GM21737 (cell line): ENCODE data around the gene SAMD4B.
"Not testable (repeated sequence)": the region's sequence is repeated elsewhere in the genome, so short reads cannot be mapped to it uniquely, and the experiment has no call there.

ENCODE experiments used
- ATAC-seq: cut with Tn5 transposase; IDR thresholded peaks from one replicate; pipeline ENCODE4 v1.9.1; 2021; ENCODE audit warnings: mild to moderate bottlenecking, moderate library complexity; ENCODE audit not compliant: unreplicated experiment

The SAMD4B gene

DNA sequence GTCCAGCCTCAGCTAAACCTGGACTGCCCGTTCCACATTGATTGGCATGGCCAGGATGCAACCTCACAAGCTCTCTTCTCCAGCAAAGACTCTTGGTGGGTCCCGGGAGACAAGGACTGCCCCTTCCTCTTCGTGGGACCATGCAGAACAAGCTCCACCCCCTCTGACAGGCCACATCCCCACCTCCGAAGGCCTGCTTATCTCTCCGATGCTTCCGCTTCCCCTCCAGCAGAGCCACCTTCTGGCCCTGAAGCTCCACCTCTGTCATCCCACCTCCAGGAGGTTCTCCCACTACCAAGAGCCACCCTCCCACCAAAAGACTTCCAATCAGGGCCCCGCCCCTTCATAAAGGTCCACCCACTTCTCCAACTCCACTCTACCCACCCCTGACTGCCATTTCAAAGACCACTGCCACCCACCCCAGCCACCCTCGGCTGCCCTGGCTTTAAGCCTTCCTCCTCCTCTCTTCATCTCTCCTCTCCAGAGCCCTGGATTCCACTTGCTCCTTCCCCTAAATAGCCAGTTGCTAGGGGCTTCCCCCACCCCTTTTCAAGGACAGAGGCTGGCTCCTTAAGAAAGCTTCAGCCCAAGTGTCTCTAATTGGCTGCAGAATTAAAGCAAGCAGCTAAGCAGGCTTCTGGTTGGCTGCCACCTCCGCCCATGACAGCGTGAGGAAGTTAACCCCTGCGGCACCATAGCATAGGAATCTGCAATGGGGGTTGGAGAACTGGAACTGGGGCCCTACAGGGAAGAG lies 31.5 kb upstream of the SAMD4B start:
- no peak for ATAC-seq

DNA sequence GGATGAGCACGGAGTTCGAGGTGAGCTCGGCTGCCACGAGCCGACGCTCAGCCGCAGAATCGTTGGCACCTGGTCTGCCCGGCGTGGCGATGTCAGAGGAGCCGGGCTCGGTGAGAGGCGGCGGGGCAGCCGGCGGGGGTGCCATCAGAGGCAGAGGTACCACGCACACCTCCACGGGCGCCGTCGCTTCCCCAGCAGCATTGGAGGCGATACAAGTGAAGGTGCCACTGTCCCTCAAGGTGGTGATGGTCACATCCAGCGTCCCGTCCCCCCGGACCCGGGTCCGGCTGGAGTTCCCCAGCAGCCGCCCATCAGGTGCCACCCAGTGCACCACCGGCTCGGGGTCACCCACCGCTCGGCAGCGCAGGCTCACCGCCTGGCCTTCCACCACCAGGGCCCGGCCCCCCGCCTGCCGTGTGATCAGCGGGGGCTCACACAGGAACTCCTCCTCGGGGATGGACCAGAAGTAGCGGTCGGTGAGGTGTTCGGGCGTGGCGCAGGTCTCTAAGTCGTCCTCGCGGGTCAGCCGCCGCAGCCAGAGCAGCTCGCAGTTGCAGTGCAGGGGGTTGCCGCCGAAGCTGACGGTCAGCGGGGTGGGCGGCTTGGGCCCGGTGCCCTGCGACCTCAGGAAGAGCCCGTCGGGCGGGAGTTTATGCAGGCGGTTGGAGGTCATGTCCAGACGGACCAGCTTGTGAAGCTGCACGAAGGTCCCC lies 28.0 kb upstream of the SAMD4B start:
- no peak for ATAC-seq

DNA sequence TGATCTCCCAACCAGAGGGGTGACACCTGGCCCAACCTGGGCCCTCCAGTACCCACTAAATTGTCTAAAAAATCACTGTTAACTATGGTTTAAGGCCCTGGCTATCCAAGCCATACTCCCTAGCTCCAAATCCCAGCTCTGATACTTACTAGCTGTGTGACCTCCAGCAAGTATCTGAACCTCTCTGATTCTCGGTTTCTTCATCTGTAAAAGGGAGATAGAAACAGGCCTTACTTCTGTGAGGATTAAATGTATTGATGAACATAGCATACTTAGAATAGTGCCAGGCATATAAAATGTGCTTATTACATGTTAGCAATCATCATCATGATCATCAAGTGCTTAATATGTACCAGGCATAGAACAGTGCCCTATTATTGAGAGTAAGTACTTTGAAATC lies 26.3 kb upstream of the SAMD4B start:
- no peak for ATAC-seq

DNA sequence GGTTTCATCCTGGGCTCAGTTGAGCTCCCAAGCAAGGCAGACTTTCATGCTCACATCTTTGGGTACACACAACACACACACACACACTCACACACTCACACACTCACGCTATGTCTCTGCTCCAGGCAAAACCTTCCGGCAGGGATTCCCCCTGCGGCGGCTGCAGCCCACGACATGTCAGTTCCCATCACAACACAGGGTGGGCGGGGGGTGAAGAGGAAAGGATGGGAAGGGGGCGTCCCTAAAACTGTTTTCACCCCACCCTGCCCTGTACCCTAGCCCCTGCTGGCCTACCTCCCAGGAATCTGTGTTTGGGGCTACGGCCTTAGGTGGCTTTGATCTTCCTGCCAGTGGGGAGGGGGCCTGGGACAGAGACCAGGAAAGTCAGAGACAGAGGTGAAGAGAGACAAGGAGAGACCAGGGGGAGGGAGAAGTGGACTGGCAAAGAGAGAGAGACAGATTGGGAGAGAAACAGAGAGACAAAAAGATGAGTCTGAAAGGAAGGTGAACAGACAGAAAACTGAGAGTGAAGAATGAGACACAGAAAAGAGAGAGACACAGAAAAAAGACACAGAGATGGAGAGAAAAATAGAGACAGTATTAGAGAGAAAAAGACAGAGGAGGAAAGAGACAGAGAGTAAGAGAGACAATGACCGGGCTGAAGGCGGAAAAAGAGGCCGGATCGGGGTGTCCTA lies 25.4 kb upstream of the SAMD4B start:
- no peak for ATAC-seq

DNA sequence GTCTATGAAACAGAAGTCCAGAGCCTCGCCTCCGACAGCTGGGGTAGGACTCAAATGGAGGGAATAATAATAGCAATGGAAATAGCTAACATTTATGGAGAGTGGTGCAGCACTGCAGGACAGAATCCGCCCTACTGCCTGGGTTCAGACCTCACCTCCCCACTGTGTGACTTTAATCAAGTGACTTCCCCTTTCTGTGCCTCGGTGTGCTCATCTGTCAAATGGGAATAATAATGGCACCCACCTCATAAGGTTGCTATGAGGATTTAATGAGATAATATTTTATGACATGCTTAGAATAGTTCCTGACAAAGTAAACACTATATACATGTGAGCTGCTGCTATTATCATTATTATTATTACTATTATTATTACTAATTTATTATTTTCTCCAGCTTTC lies 24.7 kb upstream of the SAMD4B start:
- ATAC-seq: no peak

DNA sequence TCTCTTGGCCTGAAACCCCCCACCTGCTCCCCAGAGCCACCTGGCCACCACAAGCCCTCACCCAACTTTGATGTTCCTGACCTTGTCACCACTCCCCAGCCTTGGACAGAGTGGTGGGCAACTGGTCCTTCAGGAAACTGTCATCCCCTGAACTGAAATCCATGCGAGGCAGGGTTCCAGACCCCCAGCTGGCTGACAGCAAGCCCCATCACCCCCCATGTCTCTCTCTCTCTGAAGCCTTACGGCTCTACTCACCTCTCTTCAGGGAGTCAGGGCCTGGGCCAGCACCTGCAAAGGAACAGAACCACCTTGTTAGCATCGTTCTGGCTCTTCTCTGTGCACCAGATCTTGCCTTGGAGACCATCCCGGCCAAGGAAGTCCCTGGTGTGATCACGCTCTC lies 24.1 kb upstream of the SAMD4B start:
- no peak for ATAC-seq

DNA sequence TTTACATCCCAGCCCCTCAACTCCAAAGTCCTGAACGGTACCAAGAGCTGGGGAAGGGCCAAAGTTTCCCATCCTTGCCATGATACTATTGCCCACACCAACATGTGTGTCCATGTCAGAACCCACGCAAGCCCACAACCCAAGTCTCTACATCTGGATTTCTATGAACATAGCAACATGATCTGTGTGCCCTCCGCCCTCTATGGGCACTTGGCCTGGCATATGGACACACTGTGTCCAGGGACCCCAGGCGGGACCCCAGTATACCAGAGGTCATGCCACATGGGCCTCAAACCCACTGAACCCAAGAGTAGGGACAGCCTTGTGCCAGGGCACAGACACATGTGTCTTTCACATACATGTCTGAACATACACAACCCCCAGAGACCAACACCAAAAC lies 23.5 kb upstream of the SAMD4B start:
- ATAC-seq: no peak

DNA sequence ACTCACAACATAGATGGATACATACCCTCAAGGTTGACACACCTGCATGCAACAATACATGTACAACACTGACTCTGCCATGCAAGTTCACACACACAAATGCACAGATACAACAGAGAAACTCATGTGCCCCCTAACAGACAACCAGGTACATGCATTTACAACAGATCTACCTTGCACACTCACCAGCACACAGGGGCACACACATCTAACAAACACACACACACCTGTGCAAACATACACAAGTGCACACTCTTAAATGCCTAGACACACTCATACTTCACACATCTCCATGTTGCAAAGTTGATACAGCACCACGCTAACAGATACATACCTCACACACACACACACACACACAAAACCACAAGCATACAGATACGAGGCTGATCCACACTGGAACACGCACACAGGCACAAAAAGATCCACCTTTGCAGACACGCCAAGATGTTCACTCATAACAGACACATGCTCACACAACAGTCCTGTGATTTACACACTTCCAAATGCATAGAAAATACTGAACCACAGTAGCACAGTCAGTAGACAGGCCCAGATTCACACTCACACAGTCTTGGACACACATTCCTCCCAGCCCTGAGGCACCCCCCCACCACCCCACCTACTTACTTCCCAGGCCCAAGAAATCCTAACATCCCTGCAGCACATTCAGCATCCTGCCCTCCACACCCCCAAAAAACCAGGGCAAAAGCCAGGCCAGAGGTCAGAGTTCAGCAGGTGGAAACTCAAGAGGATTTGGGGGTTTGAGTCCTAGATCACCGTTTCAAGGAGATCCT lies 22.9 kb upstream of the SAMD4B start:
- ATAC-seq: no peak

DNA sequence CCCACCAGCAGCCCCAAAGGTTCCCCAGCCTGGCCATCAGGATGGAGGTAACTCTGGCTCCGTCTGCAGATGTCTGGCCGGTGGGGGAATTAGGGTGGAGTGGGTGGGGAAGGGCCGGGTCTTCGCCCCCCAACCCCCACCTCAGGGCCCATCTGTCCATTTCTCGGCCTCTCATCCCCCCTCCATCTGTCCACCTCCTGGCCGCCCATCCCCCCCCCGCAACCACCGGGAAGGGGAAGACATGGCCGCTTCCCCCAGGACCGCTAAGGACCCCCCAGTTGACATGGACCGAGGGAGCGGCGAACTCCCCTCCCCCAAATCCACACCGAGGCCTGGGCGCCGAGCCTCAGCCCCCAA lies 22.4 kb upstream of the SAMD4B start:
- ATAC-seq: no peak

DNA sequence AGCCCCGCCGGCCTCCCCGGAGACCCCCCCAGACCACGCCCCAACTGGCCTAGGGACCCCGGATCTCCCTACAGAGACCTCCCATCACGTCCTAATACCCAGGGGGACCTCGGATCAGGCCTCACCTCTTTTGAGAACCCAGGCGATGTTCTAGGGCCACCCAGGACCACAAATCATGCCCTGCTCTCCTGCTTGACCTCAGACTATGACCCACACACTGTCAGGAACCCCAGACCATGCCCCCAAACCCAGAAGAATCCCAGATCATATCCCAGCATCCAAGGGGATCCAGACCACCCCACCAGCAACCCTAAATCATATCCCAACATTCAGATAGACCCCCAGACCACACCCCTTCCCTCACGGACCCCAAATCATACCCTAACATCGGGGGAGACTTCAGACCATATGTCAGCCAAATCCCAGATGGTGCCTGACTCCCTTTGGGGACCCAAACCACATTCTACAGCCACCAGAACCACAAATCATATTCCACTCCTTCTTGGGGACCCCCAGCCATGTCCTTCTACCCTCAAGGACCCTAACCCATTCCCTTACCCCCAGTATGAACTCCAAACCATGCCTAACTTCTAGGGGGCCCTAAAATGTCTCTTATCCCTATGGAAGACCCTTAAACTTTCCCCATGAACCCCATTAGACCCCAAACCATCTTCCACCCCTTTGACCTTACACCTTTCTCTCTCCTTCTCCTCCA lies 20.9 kb upstream of the SAMD4B start:
- ATAC-seq: no peak

DNA sequence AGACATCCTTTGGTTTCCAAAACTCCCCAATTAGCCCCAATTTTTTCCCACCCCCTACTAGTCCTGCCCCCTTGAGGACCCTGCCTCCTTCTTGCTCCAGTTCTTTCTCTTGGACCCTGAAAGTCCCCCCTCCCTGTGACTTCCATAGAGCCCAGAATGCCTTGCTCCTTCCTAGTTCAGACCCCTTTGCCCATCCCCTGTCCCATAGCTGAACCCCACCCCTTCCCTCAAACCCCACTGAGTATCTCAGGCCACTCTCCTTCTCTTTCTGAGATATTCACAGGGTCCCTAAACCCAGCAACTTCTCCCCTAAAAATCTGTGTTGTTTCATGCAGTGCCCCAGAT lies 20.4 kb upstream of the SAMD4B start:
- ATAC-seq: no peak

DNA sequence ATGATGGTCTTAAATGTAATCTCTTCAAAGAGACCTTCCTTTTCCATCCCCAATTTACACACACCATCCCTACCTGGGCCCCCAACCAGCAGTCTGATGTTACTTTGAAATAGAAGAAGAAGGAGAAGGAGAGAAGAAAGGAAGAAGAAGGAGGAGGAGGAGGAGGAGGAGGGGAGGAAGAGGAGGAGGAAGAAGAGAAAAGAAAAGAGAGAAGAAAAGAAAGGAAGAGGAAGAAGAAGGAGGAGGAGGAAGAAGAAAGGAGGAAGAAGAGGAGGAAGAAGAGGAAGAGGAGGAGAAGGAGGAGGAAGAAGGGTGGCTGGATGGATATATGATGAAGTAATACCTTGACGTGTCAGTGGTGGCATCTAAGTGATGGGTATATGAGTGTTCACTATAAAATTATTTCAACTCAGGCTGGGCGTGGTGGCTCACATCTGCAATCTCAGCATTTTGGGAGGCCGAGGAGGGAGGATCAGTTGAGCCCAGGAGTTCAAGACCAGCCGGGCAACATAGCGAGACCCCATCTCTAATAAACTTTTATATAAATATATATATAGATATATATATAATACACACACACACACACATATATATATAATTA lies 17.9 kb upstream of the SAMD4B start:
- no peak for ATAC-seq

DNA sequence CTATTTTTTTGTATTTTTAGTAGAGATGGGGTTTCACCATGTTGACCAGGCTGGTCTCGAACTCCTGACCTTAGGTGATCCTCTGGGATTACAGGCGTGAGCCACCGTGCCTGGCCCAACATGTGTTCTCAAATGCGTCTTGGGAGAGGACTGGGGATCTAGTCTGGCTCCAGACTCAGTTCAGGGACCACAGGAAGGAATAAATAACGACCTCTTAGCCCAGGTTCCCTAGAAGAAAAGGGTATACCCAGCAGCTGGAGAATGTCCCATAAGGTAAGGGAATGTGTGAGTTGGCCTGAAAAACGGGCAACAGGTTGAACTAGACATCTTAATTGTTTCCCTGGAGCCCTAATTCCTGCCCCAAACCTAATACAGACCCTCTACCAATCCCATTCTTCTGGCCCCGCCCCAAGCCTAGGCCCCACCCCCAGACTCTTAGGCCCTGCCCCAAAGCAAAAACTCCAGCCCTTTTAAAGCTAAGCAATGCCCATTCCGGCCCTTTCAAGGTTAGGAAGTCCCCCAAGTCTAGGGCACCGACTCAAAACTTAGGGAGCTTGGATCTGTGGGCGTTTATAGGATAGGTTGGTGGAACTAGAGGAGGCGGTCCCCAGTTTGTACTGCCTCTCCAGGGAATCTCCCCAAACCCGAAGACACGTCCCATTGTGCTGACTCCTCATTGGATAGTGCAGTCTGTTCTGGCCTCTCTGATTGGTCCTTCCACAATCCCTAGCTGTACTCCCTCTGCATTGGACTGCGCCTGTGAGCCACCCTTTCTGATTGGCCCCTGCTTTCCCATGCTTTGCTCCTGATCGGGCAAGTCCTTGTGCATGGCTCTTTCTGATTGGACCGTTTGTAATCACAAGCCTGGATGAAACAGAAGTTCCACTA lies 16.2 kb upstream of the SAMD4B start:
- no peak for ATAC-seq

DNA sequence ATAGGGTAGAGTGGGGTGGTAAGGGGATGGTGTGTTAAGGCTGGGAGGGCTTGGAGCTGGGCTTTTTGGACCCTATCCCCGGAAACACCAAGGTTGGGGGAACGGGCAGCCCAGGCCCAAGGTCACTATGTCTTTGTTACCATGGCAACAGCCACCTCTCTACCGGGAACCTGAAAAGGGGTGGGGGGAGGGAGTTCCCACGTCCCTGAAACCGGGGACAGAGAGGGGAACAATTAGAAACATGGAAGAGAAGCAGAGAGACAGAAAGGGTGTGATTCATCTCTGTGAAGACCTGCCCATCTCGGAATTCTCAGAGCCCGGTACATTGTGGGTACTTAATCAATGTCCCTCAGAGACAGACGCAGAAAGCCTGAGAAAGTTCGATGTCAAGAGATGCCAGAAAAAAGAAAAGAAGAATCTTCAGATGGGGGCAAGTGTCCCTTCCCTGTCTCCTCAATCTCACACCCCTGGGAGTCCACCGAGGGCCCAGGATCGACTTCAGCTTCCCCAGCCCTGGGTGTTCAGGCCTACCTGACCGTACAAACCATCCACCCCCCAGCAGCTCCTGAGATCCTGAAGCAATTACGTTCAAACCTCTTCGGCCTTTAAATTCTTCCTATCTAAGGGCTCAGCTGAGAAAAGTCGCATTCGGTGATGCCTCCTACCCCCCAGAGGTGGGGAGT lies 14.7 kb upstream of the SAMD4B start:
- ATAC-seq: no peak

DNA sequence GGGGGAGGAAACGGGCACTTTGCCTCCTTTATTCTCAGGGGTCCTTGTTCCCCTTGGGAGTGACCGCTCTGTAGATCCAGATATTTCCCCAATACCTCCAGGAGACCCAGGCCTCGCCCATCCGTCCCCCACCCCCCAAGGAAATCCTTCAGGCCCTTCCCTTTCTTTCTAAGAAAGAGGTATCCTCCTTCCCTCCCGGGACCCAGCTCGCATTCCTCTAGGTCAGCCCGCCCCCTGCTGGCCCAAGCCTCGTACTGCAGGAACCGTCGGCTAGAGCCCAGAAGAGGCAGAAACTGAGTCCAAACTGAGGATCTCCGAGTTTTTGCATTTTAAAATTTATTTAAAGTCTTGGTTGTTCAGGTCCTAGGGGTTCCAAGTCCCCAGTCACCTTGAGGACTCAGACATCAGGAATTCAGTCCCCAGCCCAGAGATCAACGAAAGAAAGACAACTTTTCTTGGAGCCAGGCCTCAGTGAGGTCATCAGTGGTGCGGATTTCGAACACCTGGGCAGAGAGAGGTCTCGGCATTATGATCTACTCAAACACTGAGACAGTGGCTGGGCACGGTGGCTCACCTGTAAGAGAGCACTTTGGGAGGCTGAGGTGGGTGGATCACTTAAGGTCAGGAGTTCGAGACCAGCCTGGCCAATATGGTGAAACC lies 14.0 kb upstream of the SAMD4B start:
- ATAC-seq: no peak

DNA sequence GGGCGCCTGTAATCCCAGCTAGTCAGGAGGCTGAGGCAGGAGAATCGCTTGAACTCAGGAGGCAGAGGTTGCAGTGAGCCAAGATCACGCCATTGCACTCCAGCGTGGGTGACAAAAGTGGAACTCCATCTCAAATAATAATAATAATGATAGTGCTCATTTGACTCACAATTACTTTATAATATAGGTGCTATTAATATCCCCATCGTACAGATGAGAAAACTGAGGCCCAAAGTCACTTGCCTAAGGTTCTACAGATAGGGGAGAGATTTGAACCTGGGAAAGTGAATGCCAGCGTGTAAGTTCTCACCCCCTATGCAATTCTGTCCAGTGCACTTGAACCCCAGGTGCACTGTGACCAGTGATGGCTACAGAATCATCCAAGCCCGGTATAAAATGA lies 12.3 kb upstream of the SAMD4B start:
- no peak for ATAC-seq

DNA sequence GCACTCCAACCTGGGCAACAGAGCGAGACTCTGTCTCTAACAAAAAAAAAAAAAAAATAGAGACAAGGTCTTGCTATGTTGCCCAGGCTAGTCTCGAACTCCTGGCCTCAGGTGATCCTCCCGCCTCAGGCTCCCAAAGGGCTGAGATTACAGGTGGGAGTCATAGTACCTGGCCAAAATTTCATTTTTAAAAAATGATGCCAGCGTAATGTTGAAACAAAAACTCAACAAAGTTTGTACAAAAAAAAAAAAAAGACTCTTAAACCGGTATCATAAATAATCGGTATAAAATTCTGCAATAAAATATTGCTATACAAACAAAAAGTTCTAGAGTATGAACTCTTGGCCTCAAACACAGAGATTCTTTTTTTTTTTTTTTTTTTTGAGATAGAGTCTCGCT lies 9.9 kb upstream of the SAMD4B start:
- ATAC-seq: no peak

DNA sequence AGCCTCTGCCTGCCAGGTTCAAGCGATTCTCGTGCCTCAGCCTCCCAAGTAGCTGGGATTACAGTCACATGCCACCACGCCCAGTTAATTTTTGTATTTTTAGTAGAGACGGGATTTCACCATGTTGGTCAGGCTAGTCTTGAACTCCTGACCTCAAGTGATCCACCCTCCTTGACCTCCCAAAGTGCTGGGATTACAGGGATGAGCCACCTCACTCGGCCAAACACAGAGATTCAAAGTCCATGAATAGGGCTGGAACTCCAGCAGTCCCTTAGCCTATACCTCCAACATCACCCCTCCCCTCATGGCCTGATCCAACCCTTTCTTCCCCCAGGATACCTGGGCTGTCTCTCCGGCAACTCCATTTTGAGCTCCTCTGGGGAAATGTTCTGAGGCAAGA lies 9.5 kb upstream of the SAMD4B start:
- ATAC-seq: not testable (repeated sequence)
